Panc1 (cell line): Measurements from ENCODE around the gene ROCK2. TPM values are rescaled to one million over a fixed set of nuclear protein-coding genes. Genes with fewer than 3 reads are reported as not detected.

ENCODE experiments used
- ATAC-seq: fragments of 200-7000 bp; cut with Tn5 transposase; 2 replicates; pipeline ENCODE4 v1.9.1; 2020; ENCODE audit warnings: mild to moderate bottlenecking, moderate library complexity
- BruUV-seq: library from RNA; stranded (reverse); fragments of 400-500 nt; replicated peaks from 2 replicates; lab custom pipeline; 2021; lab: Mats Ljungman, UMichigan
- CTCF ChIA-PET: fragments of 300-600 bp; sonication (Branson Sonifier 250); formaldehyde crosslinking; loops from one replicate; lab custom pipeline; 2022; ENCODE audit warnings: antibody characterized with exemption; lab: Charles Lee
- POLR2A ChIA-PET: fragments of 300-600 bp; sonication (Branson Sonifier 250); formaldehyde crosslinking; loops from one replicate; lab custom pipeline; 2022; ENCODE audit warnings: antibody characterized with exemption; lab: Charles Lee
- DNase-seq: peaks from one replicate; pipeline ENCODE4 v3.0.0-alpha.2; 2010; ENCODE audit warnings: low read depth, low spot score
- H3K27ac ChIP-seq: 2 replicates; pipeline ENCODE4 v1.5.1; 2011; ENCODE audit warnings: mild to moderate bottlenecking, low read length, inconsistent platforms
- H3K27me3 ChIP-seq: fragments of 200-500 bp; sonication (Bioruptor generic); 2 replicates; pipeline ENCODE4 v1.6.0; 2014; ENCODE audit warnings: low read length, inconsistent platforms; ENCODE audit not compliant: control insufficient read depth, insufficient read depth
- H3K36me3 ChIP-seq: fragments of 200-500 bp; sonication (Bioruptor generic); 2 replicates; pipeline ENCODE4 v1.5.1; 2014; ENCODE audit warnings: inconsistent platforms, mild to moderate bottlenecking, low read length, moderate library complexity; ENCODE audit not compliant: control insufficient read depth, insufficient read depth
- H3K4me1 ChIP-seq: 2 replicates; pipeline ENCODE4 v1.5.1; 2011; ENCODE audit warnings: inconsistent platforms, mild to moderate bottlenecking, low read length, moderate library complexity; ENCODE audit not compliant: control insufficient read depth, insufficient read depth
- H3K4me3 ChIP-seq, 2 experiments: 2 replicates each; pipeline ENCODE4 v1.5.1; 2011 to 2012; ENCODE audit warnings: low read depth in 2 of 2, low read length in 2 of 2, mild to moderate bottlenecking in 2 of 2, inconsistent platforms in 1 of 2, moderate library complexity in 1 of 2
- H3K9me3 ChIP-seq: fragments of 200-500 bp; sonication (Bioruptor generic); 2 replicates; pipeline ENCODE4 v1.5.1; 2014; ENCODE audit warnings: low read depth, mild to moderate bottlenecking, inconsistent platforms, low read length, moderate library complexity; ENCODE audit not compliant: control insufficient read depth, insufficient read depth
- CTCF ChIP-seq: fragments of 450-650 bp; IDR thresholded peaks from 2 replicates; pipeline ENCODE4 v1.5.1; 2017; ENCODE audit warnings: mild to moderate bottlenecking
- POLR2AphosphoS5 ChIP-seq: IDR thresholded peaks from 2 replicates; pipeline ENCODE4 v1.6.1; 2012; ENCODE audit warnings: mild to moderate bottlenecking, low read depth, low read length, moderate library complexity
- REST ChIP-seq, 2 experiments: IDR thresholded peaks; 2 replicates each; pipeline ENCODE4 v1.6.1; 2011 to 2012; ENCODE audit warnings: low read depth in 2 of 2, control low read depth in 1 of 2, low read length in 1 of 2, mild to moderate bottlenecking in 1 of 2, moderate library complexity in 1 of 2; ENCODE audit not compliant: insufficient read depth in 1 of 2
- SIN3A ChIP-seq: IDR thresholded peaks from 2 replicates; pipeline ENCODE4 v1.6.1; 2012; ENCODE audit warnings: low read depth, mild to moderate bottlenecking, low read length, moderate library complexity, borderline replicate concordance; ENCODE audit not compliant: insufficient read depth
- TCF7L2 ChIP-seq: IDR thresholded peaks from 2 replicates; pipeline ENCODE4 v1.6.1; 2011; ENCODE audit warnings: mild to moderate bottlenecking, low read depth, low read length, inconsistent platforms
- in situ Hi-C: cut with HindIII; loops from 2 replicates; pipeline ENCODE4 v1.10.0; 2016; ENCODE audit warnings: low sequenced_read_pairs, low pct_unique_long_range_greater_than_20kb
- intact Hi-C: fragments of 100-400 bp; cut with micrococcal nuclease; formaldehyde crosslinking; loops from one replicate; pipeline ENCODE4 v1.10.0; 2022; ENCODE audit not compliant: unreplicated experiment
- total RNA-seq: library from RNA; stranded (reverse); gene quantifications from one replicate; pipeline ENCODE4 v1.2.1, GENCODE V29; 2021; ENCODE audit not compliant: unreplicated experiment

ROCK2 gene
- total RNA-seq, 1 experiment from 2014 or later, result 47.9 TPM

GRCh38 chr2:11157296-11157695, 187.1 kb downstream of the ROCK2 start:
- in situ Hi-C loops, result no loop called here
- no peak for DNase-seq
- no peak for ATAC-seq
- no peak overlapping the region for H3K4me3 ChIP-seq
- H3K36me3 ChIP-seq, result no peaks in the 10 kb centered on the region
- no TSS peak for BruUV-seq
- H3K9me3 ChIP-seq, result no peaks in the 10 kb centered on the region
- ChIA-PET CTCF (no interaction called here), POLR2A (no interaction called here)
- peaks cover 9% of the 10 kb centered on the region for H3K4me1 ChIP-seq
- no peaks in the 10 kb centered on the region for H3K27me3 ChIP-seq
- intact Hi-C loops, result no loop called here
- no peak for TF ChIP-seq TCF7L2
- TF ChIP-seq POLR2AphosphoS5, result no peak
- no peak for TF ChIP-seq CTCF
- TF ChIP-seq SIN3A, result no peak
- no peak for TF ChIP-seq REST (IDR thresholded peaks at IDR 0.05; ENCODE audit: insufficient read depth in 1 of 2, low read depth in 2 of 2, low read length in 1 of 2)
- H3K27ac ChIP-seq, result no peak overlapping the region

- intact Hi-C loops, result no loop called here
- peak overlapping the region; percentile 74; the same call in 1 of the 2 replicates for H3K27ac ChIP-seq
- ATAC-seq (no peak), DNase-seq (no peak)
- ChIA-PET POLR2A (no interaction called here), CTCF (interaction anchor here (0.5 kb wide), 1 partner anchor 255 kb away, joined by 5 read pairs; no protein-coding TSS in a partner anchor)
- H3K36me3 ChIP-seq, result no peaks in the 10 kb centered on the region
- peak overlapping the region; percentile 73 to 75 for H3K4me3 ChIP-seq
- no TSS peak for BruUV-seq
- in situ Hi-C loops, result no loop called here
- H3K9me3 ChIP-seq, result no peaks in the 10 kb centered on the region
- H3K27me3 ChIP-seq, result no peaks in the 10 kb centered on the region
- TF ChIP-seq REST (IDR thresholded peaks at IDR 0.05; ENCODE audit: insufficient read depth in 1 of 2, low read depth in 2 of 2, low read length in 1 of 2) (no peak), TCF7L2 (no peak), CTCF (no peak), SIN3A (no peak), POLR2AphosphoS5 (no peak)
- peaks cover 9% of the 10 kb centered on the region for H3K4me1 ChIP-seq
Observed at GRCh38 chr2:11156396-11157075, 187.9 kb downstream of the ROCK2 start.
